ENCODE data around the gene APOA4. TPM values are rescaled to one million over a fixed set of nuclear protein-coding genes. Genes with fewer than 3 reads are reported as not detected.

Gene APOA4
- total and polyA plus RNA-seq, 2 donors (not counting 1 experiment from before 2014, with no cell fraction given) = not detected

DNA sequence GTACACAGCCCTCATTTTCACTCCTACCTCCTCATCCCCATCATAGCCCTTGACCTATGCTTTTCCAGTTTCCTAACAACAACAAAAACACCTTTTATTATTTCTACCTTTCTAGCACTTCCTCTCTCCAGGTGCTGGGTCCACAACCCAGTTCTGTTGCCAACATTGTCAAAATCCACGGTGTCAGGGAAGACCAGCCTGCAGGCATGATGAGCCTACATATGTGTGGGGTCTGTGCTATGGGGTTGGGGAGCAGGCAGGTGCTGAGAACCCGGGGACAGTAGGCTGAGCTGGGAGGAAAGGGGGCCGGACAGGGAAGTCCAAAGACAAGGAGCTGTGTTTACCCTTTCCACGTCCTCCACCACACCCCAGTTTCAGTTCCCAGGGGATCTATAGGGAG lies 34.6 kb downstream of the APOA4 start:
- no peaks in the 10 kb centered on the region for H4K20me1 ChIP-seq (ENCODE audit: control insufficient read depth, insufficient read depth, low read length, poor library complexity, severe bottlenecking)
- peaks cover 37% of the 10 kb centered on the region for H3K4me1 Mint-ChIP-seq
- CTCF ChIA-PET = interaction anchor here (1.3 to 7.1 kb wide), 4 partner anchors 48 to 439 kb away, joined by 5 to 80 read pairs (median 28); partner anchors contain the start of gene APOA1
- H3K4me1 ChIP-seq (ENCODE audit: control insufficient read depth in 2 of 2, insufficient read depth in 2 of 2, low read length in 2 of 2) = peaks cover 22 to 29% of the 10 kb centered on the region in 2 donors
- peaks cover 34% of the 10 kb centered on the region for H3K79me2 ChIP-seq (ENCODE audit: control insufficient read depth, insufficient read depth, low read length)
- H3K27ac Mint-ChIP-seq = peak overlapping the region; percentile 98
- intact Hi-C loops (cut with micrococcal nuclease) = loop anchor here (1.0 to 5.0 kb wide), 4 partner anchors 15 to 539 kb away; partner anchors contain the start of genes CEP164, PCSK7, RNF214 and SIDT2
- peak overlapping the region; percentile 96 for H2AFZ ChIP-seq (ENCODE audit: insufficient read depth, low read depth, low read length, poor library complexity, severe bottlenecking)
- POLR2A ChIA-PET = interaction anchor here (1.9 to 2.3 kb wide), 2 partner anchors 14 to 16 kb away, joined by 6 to 11 read pairs; partner anchors contain the start of gene BUD13
- peak overlapping the region; percentile 98 for H3K4me3 Mint-ChIP-seq
- H3K9ac ChIP-seq (ENCODE audit: low read length) = peak overlapping the region; percentile 88
- DNase-seq (no peak), ATAC-seq (ENCODE audit: low read depth) (no peak)
- H3K27ac ChIP-seq (ENCODE audit: low read length in 2 of 2) = peak overlapping the region; percentile 47 to 82
- H3K4me3 ChIP-seq (ENCODE audit: control extremely low read depth in 1 of 5, extremely low read depth in 1 of 5, insufficient read depth in 1 of 5, low read depth in 2 of 5, low read length in 4 of 5) = peak overlapping the region; percentile 69 to 88 (median 81)
- no peaks in the 10 kb centered on the region for H3K9me3 ChIP-seq (ENCODE audit: control extremely low read depth in 1 of 3, control insufficient read depth in 2 of 3, insufficient read depth in 1 of 3, low read length in 2 of 3)
- H3K9me3 Mint-ChIP-seq (ENCODE audit: insufficient read depth) = no peaks in the 10 kb centered on the region
- no peak for TF ChIP-seq EZH2 (IDR thresholded peaks at IDR 0.05; ENCODE audit: borderline replicate concordance, insufficient read depth, low read depth, low read length, poor library complexity, severe bottlenecking)
- TF ChIP-seq, protein P1, sequence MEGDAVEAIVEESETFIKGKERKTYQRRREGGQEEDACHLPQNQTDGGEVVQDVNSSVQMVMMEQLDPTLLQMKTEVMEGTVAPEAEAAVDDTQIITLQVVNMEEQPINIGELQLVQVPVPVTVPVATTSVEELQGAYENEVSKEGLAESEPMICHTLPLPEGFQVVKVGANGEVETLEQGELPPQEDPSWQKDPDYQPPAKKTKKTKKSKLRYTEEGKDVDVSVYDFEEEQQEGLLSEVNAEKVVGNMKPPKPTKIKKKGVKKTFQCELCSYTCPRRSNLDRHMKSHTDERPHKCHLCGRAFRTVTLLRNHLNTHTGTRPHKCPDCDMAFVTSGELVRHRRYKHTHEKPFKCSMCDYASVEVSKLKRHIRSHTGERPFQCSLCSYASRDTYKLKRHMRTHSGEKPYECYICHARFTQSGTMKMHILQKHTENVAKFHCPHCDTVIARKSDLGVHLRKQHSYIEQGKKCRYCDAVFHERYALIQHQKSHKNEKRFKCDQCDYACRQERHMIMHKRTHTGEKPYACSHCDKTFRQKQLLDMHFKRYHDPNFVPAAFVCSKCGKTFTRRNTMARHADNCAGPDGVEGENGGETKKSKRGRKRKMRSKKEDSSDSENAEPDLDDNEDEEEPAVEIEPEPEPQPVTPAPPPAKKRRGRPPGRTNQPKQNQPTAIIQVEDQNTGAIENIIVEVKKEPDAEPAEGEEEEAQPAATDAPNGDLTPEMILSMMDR (IDR thresholded peaks at IDR 0.05) = no peak
- peak overlapping the region; percentile 91 for H3K4me2 ChIP-seq (replicated peaks; ENCODE audit: low read depth, low read length, poor library complexity, severe bottlenecking)
- no CpG with 5 or more reads among the region's 4 CpGs for WGBS (ENCODE audit: insufficient coverage)
- H3K27me3 Mint-ChIP-seq = peaks cover 7% of the 10 kb centered on the region
- peaks cover 0 to 10% (median 0%) of the 10 kb centered on the region in 4 experiments for H3K27me3 ChIP-seq (replicated peaks in 1 of 4; ENCODE audit: control extremely low read depth in 1 of 4, control insufficient read depth in 3 of 4, insufficient read depth in 4 of 4, low read length in 3 of 4)
- peaks cover 4 to 32% of the 10 kb centered on the region in 2 experiments for H3K36me3 ChIP-seq (replicated peaks in 1 of 2; ENCODE audit: control extremely low read depth in 1 of 2, control insufficient read depth in 1 of 2, extremely low read depth in 1 of 2, insufficient read depth in 2 of 2, low read length in 1 of 2)
